ENCODE data around the gene CIB4. TPM values are rescaled to one million over a fixed set of nuclear protein-coding genes. Genes with fewer than 3 reads are reported as not detected.

CIB4 gene
- total and polyA plus RNA-seq, 2 donors (not counting 1 experiment from before 2014, with no cell fraction given) = not detected

- Histone ChIP-seq H3K4me3 (ENCODE audit: control extremely low read depth in 1 of 5, extremely low read depth in 1 of 5, insufficient read depth in 1 of 5, low read depth in 2 of 5, low read length in 4 of 5) (no peak overlapping the region), H3K9me3 (ENCODE audit: control extremely low read depth in 1 of 3, control insufficient read depth in 2 of 3, insufficient read depth in 1 of 3, low read length in 2 of 3) (no peaks in the 10 kb centered on the region), H3K36me3 (replicated peaks in 1 of 2; ENCODE audit: control extremely low read depth in 1 of 2, control insufficient read depth in 1 of 2, extremely low read depth in 1 of 2, insufficient read depth in 2 of 2, low read length in 1 of 2) (no peaks in the 10 kb centered on the region), H3K9ac (ENCODE audit: low read length) (no peak overlapping the region), H3K27me3 (replicated peaks in 1 of 4; ENCODE audit: control extremely low read depth in 1 of 4, control insufficient read depth in 3 of 4, insufficient read depth in 4 of 4, low read length in 3 of 4) (peaks cover 0 to 3% (median 0%) of the 10 kb centered on the region in 4 experiments), H4K20me1 (ENCODE audit: control insufficient read depth, insufficient read depth, low read length, poor library complexity, severe bottlenecking) (no peaks in the 10 kb centered on the region), H3K4me2 (replicated peaks; ENCODE audit: low read depth, low read length, poor library complexity, severe bottlenecking) (no peak overlapping the region), H2AFZ (ENCODE audit: insufficient read depth, low read depth, low read length, poor library complexity, severe bottlenecking) (no peak overlapping the region), H3K27ac (ENCODE audit: low read length in 2 of 2) (no peak overlapping the region), H3K4me1 (ENCODE audit: control insufficient read depth in 2 of 2, insufficient read depth in 2 of 2, low read length in 2 of 2) (peaks cover 7 to 18% of the 10 kb centered on the region in 2 donors), H3K79me2 (ENCODE audit: control insufficient read depth, insufficient read depth, low read length) (no peaks in the 10 kb centered on the region)
- H3K4me1 Mint-ChIP-seq = peaks cover 14% of the 10 kb centered on the region
- ATAC-seq (ENCODE audit: low read depth) = no peak
- H3K27me3 Mint-ChIP-seq = peaks cover 15% of the 10 kb centered on the region
- H3K4me3 Mint-ChIP-seq = no peak overlapping the region
- 45% methylated on average over 6 of the region's 8 CpGs for WGBS (ENCODE audit: insufficient coverage)
- ChIA-PET CTCF (interaction anchor here (0.7 kb wide), 1 partner anchor 132 kb away, joined by 3 read pairs; no protein-coding TSS in a partner anchor), POLR2A (no interaction called here)
- no peaks in the 10 kb centered on the region for H3K9me3 Mint-ChIP-seq (ENCODE audit: insufficient read depth)
- intact Hi-C loops (cut with micrococcal nuclease) = no loop called here
- TF ChIP-seq CTCF (IDR thresholded peaks at IDR 0.05) (no peak), EZH2 (IDR thresholded peaks at IDR 0.05; ENCODE audit: borderline replicate concordance, insufficient read depth, low read depth, low read length, poor library complexity, severe bottlenecking) (no peak)
- no peak overlapping the region for H3K27ac Mint-ChIP-seq
- DNase-seq = no peak
Observed at GRCh38 chr2:26612522-26613240, 28.5 kb downstream of the CIB4 start.

DNA sequence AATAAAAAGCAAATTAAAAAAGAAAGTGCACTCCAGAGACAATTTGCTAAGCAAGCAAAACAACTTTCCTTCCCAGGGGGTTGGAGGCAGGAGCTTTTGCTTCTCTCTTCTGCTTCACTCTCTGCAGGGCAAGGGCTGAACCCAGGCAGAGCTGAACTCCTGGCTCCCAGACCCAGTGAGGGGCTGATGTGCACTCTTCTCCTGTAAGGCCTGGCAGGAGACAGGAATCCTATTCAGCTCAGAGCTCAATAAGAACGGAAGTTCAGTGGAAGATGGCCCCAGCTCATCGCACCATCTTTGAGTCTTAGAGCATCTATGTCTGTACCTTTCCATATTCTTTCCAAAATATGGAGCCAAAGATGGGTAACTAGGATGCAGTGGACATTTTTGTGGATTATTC is 29.1 kb downstream of the CIB4 start:
- no CpG with 5 or more reads among the region's 2 CpGs for WGBS (ENCODE audit: insufficient coverage)
- DNase-seq = no peak
- no peak overlapping the region for H3K4me3 ChIP-seq (ENCODE audit: control extremely low read depth in 1 of 5, extremely low read depth in 1 of 5, insufficient read depth in 1 of 5, low read depth in 2 of 5, low read length in 4 of 5)
- no peaks in the 10 kb centered on the region for H3K9me3 ChIP-seq (ENCODE audit: control extremely low read depth in 1 of 3, control insufficient read depth in 2 of 3, insufficient read depth in 1 of 3, low read length in 2 of 3)
- CTCF ChIA-PET = interaction anchor here (0.7 kb wide), 1 partner anchor 133 kb away, joined by 3 read pairs; no protein-coding TSS in a partner anchor
- Mint-ChIP-seq H3K9me3 (ENCODE audit: insufficient read depth) (no peaks in the 10 kb centered on the region), H3K27ac (no peak overlapping the region), H3K4me1 (peaks cover 14% of the 10 kb centered on the region), H3K4me3 (no peak overlapping the region), H3K27me3 (peaks cover 10% of the 10 kb centered on the region)
- H3K4me1 ChIP-seq (ENCODE audit: control insufficient read depth in 2 of 2, insufficient read depth in 2 of 2, low read length in 2 of 2) = peaks cover 7 to 18% of the 10 kb centered on the region in 2 donors
- no peak overlapping the region for H3K9ac ChIP-seq (ENCODE audit: low read length)
- peaks cover 0 to 3% (median 0%) of the 10 kb centered on the region in 4 experiments for H3K27me3 ChIP-seq (replicated peaks in 1 of 4; ENCODE audit: control extremely low read depth in 1 of 4, control insufficient read depth in 3 of 4, insufficient read depth in 4 of 4, low read length in 3 of 4)
- no peaks in the 10 kb centered on the region for H3K36me3 ChIP-seq (replicated peaks in 1 of 2; ENCODE audit: control extremely low read depth in 1 of 2, control insufficient read depth in 1 of 2, extremely low read depth in 1 of 2, insufficient read depth in 2 of 2, low read length in 1 of 2)
- no peak overlapping the region for H3K4me2 ChIP-seq (replicated peaks; ENCODE audit: low read depth, low read length, poor library complexity, severe bottlenecking)
- TF ChIP-seq EZH2 (IDR thresholded peaks at IDR 0.05; ENCODE audit: borderline replicate concordance, insufficient read depth, low read depth, low read length, poor library complexity, severe bottlenecking) (no peak), CTCF (IDR thresholded peaks at IDR 0.05) (no peak)
- H3K27ac ChIP-seq (ENCODE audit: low read length in 2 of 2) = no peak overlapping the region
- POLR2A ChIA-PET = no interaction called here
- no peaks in the 10 kb centered on the region for H3K79me2 ChIP-seq (ENCODE audit: control insufficient read depth, insufficient read depth, low read length)
- intact Hi-C loops (cut with micrococcal nuclease) = no loop called here
- H2AFZ ChIP-seq (ENCODE audit: insufficient read depth, low read depth, low read length, poor library complexity, severe bottlenecking) = no peak overlapping the region
- ATAC-seq (ENCODE audit: low read depth) = no peak
- H4K20me1 ChIP-seq (ENCODE audit: control insufficient read depth, insufficient read depth, low read length, poor library complexity, severe bottlenecking) = no peaks in the 10 kb centered on the region

Data from B cell (primary cell).